B cell (primary cell): Measurements from ENCODE around the gene MUC4.

Source experiments
- EZH2 ChIP-seq: IDR thresholded peaks from 2 replicates; pipeline ENCODE4 v1.6.1; 2012; ENCODE audit warnings: borderline replicate concordance, low read depth, mild to moderate bottlenecking, moderate library complexity, low read length; ENCODE audit not compliant: insufficient read depth, poor library complexity, severe bottlenecking
- TF ChIP-seq, protein P1 (sequence below): fragments of 200-600 bp; IDR thresholded peaks from one replicate; pipeline ENCODE4 v1.8.0; 2022; ENCODE audit warnings: antibody characterized with exemption, mild to moderate bottlenecking

GRCh38 chr3:195839260-195840010 is 27.7 kb upstream of the MUC4 start:
- TF ChIP-seq, protein P1, sequence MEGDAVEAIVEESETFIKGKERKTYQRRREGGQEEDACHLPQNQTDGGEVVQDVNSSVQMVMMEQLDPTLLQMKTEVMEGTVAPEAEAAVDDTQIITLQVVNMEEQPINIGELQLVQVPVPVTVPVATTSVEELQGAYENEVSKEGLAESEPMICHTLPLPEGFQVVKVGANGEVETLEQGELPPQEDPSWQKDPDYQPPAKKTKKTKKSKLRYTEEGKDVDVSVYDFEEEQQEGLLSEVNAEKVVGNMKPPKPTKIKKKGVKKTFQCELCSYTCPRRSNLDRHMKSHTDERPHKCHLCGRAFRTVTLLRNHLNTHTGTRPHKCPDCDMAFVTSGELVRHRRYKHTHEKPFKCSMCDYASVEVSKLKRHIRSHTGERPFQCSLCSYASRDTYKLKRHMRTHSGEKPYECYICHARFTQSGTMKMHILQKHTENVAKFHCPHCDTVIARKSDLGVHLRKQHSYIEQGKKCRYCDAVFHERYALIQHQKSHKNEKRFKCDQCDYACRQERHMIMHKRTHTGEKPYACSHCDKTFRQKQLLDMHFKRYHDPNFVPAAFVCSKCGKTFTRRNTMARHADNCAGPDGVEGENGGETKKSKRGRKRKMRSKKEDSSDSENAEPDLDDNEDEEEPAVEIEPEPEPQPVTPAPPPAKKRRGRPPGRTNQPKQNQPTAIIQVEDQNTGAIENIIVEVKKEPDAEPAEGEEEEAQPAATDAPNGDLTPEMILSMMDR = no peak
- TF ChIP-seq EZH2 = no peak
